ENCODE measurements around the gene ASIC4.

The ASIC4 gene

GRCh38 chr2:219498280-219499057 lies 15.8 kb upstream of the ASIC4 start, which contains the start of gene GMPPA:
GMPPA (plus strand) TSS chr2:219498891; CDS start chr2:219499976, 1,085 bp downstream.
- FAIRE-seq = no peak
- no peak for TF ChIP-seq CTCF (IDR thresholded peaks at IDR 0.05; ENCODE audit: insufficient read depth, missing control alignments)
- peak; percentile 99 for DNase-seq (ENCODE audit: insufficient read length, low spot score)

- TF ChIP-seq CTCF (IDR thresholded peaks at IDR 0.05; ENCODE audit: insufficient read depth, missing control alignments) = no peak
- DNase-seq (ENCODE audit: insufficient read length, low spot score) (no peak), FAIRE-seq (no peak)
These were observed 15.3 kb upstream of the ASIC4 start for GRCh38 chr2:219499058-219499307.

GRCh38 chr2:219499555-219499954 lies 14.7 kb upstream of the ASIC4 start:
- DNase-seq (ENCODE audit: insufficient read length, low spot score) (no peak), FAIRE-seq (no peak)
- no peak for TF ChIP-seq CTCF (IDR thresholded peaks at IDR 0.05; ENCODE audit: insufficient read depth, missing control alignments)

- no peak for DNase-seq (ENCODE audit: insufficient read length, low spot score)
- no peak for FAIRE-seq
- peak; percentile 31 for TF ChIP-seq CTCF (IDR thresholded peaks at IDR 0.05; ENCODE audit: insufficient read depth, missing control alignments)
These were observed 14.1 kb upstream of the ASIC4 start for GRCh38 chr2:219500135-219500534.

GRCh38 chr2:219501849-219502248 lies 12.4 kb upstream of the ASIC4 start:
- FAIRE-seq (no peak), DNase-seq (ENCODE audit: insufficient read length, low spot score) (no peak)
- no peak for TF ChIP-seq CTCF (IDR thresholded peaks at IDR 0.05; ENCODE audit: insufficient read depth, missing control alignments)

GRCh38 chr2:219502618-219503017 lies 11.7 kb upstream of the ASIC4 start:
- DNase-seq (ENCODE audit: insufficient read length, low spot score) (no peak), FAIRE-seq (no peak)
- no peak for TF ChIP-seq CTCF (IDR thresholded peaks at IDR 0.05; ENCODE audit: insufficient read depth, missing control alignments)

- no peak for TF ChIP-seq CTCF (IDR thresholded peaks at IDR 0.05; ENCODE audit: insufficient read depth, missing control alignments)
- no peak for DNase-seq (ENCODE audit: insufficient read length, low spot score)
- no peak for FAIRE-seq
These were observed 8.7 kb upstream of the ASIC4 start for GRCh38 chr2:219505585-219505984.
